Neutrophil (primary cell): Measurements from ENCODE around the gene GFOD2.
A peak's percentile ranks its signal among the peaks of the same experiment; 100 is the strongest.

Experiments
- H3K27ac ChIP-seq: fragments of 200-600 bp; sonication (generic); 2 replicates; pipeline ENCODE4 v1.5.1; 2016; ENCODE audit warnings: mild to moderate bottlenecking, moderate library complexity
- H3K27me3 ChIP-seq: fragments of 200-600 bp; sonication (generic); 2 replicates; pipeline ENCODE4 v1.6.0; 2016; ENCODE audit warnings: mild to moderate bottlenecking
- H3K36me3 ChIP-seq: fragments of 200-600 bp; sonication (generic); 2 replicates; pipeline ENCODE4 v1.5.1; 2017
- H3K4me1 ChIP-seq, 2 experiments: fragments of 200-600 bp in 1 of 2; sonication (generic) in 1 of 2; 1 replicate in 1 of 2; 2 replicates in 1 of 2; pipeline versions ENCODE4 v1.5.1 to v1.6.1; 2013 to 2016; ENCODE audit warnings: low read depth in 1 of 2, low read length in 1 of 2, mild to moderate bottlenecking in 1 of 2, moderate library complexity in 1 of 2; ENCODE audit not compliant: control insufficient read depth in 1 of 2, insufficient read depth in 1 of 2
- H3K4me3 ChIP-seq, 2 experiments: fragments of 200-600 bp in 1 of 2; sonication (generic) in 1 of 2; 1 replicate in 1 of 2; 2 replicates in 1 of 2; pipeline ENCODE4 v1.5.1; 2013 to 2016; ENCODE audit warnings: low read depth in 1 of 2, low read length in 1 of 2, mild to moderate bottlenecking in 1 of 2, moderate library complexity in 1 of 2
- H3K9me3 ChIP-seq: fragments of 200-600 bp; sonication (generic); 2 replicates; pipeline ENCODE4 v1.5.1; 2016
- TF ChIP-seq, protein P1 (sequence below): fragments of 200-600 bp; sonication (generic); IDR thresholded peaks from 2 replicates; pipeline ENCODE4 v1.5.1; 2016; ENCODE audit warnings: antibody characterized with exemption

Gene GFOD2

DNA sequence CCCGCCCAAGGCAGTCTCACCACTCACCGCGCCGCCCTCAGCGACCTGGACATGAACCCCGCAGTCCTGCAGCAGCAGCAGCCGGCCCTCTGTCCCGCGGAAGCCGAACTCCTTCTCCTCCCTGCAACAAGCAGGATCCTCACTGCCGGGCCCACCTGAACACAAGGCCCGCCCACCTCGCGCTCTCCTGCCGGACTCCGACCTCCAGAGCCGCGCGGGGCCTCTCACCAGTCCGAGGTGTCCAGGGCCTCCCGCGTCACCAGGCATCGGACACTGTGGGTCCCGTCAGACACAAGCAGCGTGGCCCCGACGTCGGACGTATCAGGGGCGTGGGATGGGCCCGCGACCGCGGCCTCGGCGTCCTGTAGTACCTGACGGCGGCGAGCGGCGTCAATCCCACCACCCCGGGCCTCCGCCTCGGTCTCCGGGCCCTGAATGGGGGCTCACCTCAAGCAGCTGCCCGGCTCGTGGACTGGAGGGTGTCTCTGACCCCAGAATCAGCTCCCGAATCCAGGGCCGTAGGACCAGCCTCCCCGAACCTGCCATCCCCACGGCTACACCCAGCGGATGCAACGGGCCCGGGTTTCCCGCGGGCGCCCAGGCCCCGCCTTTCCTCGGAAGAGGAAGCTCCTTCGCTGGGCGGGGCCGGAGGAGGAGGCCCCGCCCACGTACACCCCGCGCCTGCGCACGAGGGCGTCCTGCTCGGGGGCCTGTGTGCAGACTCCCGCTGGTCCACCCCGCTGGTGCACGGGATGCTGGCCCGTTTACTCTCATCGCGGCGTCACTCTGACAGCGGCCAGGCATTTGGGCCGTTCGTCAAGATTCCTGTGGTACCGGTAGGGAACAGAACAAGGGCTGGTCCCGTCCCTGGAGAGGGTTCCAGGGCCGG lies 59.2 kb downstream of the GFOD2 start, which contains the start of gene ACD:
TSS of gene ACD (minus strand) at position 586 of the 889 bp plus-strand sequence. CDS start at position 546, 40 bp downstream.
- Histone ChIP-seq H3K4me3 (peak within 1 kb of the TSS; percentile 93 to 99), H3K9me3 (no peaks in the 10 kb centered on the region), H3K27me3 (peaks cover 8% of the 10 kb centered on the region), H3K27ac (peak within 1 kb of the TSS; percentile 95), H3K4me1 (peaks cover 22 to 27% of the 10 kb centered on the region in 2 experiments), H3K36me3 (peaks cover 23% of the 10 kb centered on the region)
- TF ChIP-seq, protein P1, sequence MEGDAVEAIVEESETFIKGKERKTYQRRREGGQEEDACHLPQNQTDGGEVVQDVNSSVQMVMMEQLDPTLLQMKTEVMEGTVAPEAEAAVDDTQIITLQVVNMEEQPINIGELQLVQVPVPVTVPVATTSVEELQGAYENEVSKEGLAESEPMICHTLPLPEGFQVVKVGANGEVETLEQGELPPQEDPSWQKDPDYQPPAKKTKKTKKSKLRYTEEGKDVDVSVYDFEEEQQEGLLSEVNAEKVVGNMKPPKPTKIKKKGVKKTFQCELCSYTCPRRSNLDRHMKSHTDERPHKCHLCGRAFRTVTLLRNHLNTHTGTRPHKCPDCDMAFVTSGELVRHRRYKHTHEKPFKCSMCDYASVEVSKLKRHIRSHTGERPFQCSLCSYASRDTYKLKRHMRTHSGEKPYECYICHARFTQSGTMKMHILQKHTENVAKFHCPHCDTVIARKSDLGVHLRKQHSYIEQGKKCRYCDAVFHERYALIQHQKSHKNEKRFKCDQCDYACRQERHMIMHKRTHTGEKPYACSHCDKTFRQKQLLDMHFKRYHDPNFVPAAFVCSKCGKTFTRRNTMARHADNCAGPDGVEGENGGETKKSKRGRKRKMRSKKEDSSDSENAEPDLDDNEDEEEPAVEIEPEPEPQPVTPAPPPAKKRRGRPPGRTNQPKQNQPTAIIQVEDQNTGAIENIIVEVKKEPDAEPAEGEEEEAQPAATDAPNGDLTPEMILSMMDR = no peak

DNA sequence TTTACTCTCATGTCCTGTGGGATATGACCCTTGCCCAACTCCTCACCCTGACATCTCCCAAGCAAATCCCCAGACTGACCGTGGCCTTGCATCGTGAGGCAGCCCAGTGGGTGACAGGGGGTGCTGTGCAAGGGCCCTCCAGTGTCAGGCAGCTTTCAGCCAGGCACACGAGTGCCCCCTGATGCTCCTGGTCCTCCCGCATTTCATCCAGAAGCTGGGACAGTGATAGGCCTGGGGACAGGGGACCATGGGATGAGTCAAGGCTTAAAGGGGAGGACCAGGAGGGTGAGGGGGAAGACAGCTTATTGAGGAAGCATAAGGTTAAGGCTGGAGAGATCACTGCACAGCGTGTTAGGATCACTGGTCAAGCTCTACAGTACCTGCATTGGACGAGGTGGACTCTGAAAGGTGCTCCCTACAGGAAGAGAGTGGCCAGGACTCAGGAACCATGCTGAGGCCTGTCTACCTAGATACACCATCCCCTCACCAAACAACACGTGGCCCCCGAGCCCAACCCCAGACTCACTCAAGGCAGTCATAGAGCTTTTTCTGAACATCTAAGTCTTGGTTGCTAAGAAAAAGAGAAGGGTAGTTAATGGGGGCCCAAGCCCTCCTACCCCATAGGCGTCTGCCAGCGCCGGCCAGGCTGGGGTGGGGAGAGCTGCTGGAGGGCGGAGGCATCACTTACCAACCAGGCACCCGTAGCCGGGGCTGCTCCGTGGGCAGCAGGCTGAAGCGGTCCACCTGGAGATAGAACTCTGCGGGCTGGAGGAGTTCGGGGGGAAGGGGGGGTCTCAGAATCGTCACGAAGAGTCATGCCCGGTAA lies 60.1 kb downstream of the GFOD2 start:
- Histone ChIP-seq H3K9me3 (no peaks in the 10 kb centered on the region), H3K27ac (peak overlapping the region; percentile 95), H3K36me3 (peaks cover 23% of the 10 kb centered on the region), H3K4me1 (peaks cover 22 to 27% of the 10 kb centered on the region in 2 experiments), H3K27me3 (peaks cover 8% of the 10 kb centered on the region), H3K4me3 (peak overlapping the region; percentile 93 to 99)
- TF ChIP-seq, protein P1 = no peak

DNA sequence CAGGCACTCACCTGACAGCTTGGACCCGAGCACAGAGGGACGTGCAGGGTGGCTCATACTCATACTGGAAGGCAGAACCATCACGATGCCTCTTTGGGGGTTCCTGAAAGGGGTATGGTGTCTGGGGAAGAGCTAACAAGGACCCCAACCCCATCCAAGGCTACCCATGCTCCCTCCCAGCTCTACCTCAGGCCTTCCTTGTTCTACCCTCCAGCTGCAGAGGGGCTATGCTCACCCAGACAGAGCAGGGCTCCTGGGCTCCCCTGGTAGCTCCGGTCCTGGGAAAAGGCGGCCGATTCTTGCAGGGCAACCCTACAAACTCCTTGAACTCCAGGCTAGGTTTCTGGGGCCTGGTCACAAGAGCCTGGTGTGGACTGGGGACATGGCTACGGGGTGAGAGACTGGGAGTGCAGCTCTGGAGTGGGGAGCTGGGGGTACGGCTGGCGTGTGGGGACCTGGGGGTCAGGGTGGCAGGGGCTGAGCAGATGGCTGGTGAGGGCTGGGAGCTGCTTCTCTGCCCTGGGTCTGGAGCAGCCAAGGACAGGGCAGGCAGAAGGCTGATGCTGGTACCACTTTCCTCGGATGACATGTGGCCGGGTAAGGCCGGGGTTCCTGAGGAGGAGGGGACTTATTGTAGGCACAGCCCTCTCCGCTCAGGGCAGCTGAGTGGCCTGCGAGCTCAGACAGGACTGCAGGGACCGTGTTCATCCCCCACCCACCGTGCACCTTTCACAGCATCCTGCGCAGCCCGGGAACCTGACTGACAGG lies 61.2 kb downstream of the GFOD2 start:
- Histone ChIP-seq H3K36me3 (peaks cover 23% of the 10 kb centered on the region), H3K9me3 (no peaks in the 10 kb centered on the region), H3K4me1 (peaks cover 22 to 27% of the 10 kb centered on the region in 2 experiments)

DNA sequence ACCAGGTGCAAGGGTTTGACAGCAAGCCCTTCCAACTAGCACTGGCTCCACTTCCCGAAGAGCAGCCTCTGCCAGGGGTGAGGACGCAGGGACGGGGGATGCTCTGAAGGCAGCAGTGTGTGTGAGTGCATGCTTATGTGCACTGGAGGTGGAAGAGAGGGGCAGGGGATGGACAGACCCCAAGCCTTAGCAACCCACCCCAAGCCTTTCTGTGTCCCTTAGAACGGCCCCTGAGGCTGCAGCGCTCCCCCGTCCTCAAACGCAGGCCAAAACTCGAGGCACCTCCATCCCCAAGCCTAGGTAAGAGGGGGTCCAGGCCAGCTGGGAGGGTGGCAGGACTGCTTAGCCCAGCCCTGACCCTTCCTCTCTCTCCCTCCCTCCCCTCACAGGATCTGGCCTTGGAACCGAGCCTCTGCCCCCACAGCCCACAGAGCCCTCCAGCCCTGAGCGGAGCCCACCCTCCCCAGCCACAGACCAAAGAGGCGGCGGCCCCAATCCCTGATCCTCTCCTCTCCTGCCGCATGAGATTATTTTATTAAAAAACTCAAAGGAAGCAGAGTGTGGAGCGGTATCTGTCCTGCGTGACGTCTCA lies 62.0 kb downstream of the GFOD2 start:
- TF ChIP-seq, protein P1 = no peak
- Histone ChIP-seq H3K27ac (no peak overlapping the region), H3K4me1 (peaks cover 22 to 27% of the 10 kb centered on the region in 2 experiments), H3K36me3 (peaks cover 20% of the 10 kb centered on the region), H3K4me3 (no peak overlapping the region), H3K9me3 (no peaks in the 10 kb centered on the region), H3K27me3 (peaks cover 8% of the 10 kb centered on the region)

More for the DNA sequence above, 61.2 kb downstream of the GFOD2 start:
- Histone ChIP-seq H3K27me3 (peaks cover 8% of the 10 kb centered on the region), H3K27ac (no peak overlapping the region), H3K4me3 (no peak overlapping the region)
- TF ChIP-seq, protein P1 = no peak
